SK-N-SH treated with all-trans-retinoic acid at 6 μM for 48 hours (cell line): ENCODE measurements around the gene ALX4.

Experiments used
- ATAC-seq: fragments of 200-7000 bp; cut with Tn5 transposase; 3 replicates; pipeline ENCODE4 v1.9.1; 2020; ENCODE audit warnings: mild to moderate bottlenecking, moderate library complexity
- ARNTL ChIP-seq: fragments of 450-650 bp; formaldehyde crosslinking; IDR thresholded peaks from 2 replicates; pipeline ENCODE4 v1.5.0; 2020; ENCODE audit warnings: low read depth, mild to moderate bottlenecking, moderate library complexity, borderline replicate concordance
- BACH2 ChIP-seq: fragments of 250-450 bp; sonication (Bioruptor Pico); IDR thresholded peaks from 2 replicates; pipeline ENCODE4 v1.9.0; 2021; ENCODE audit warnings: mild to moderate bottlenecking, borderline replicate concordance
- ESRRG ChIP-seq: fragments of 250-450 bp; sonication (Bioruptor Pico); IDR thresholded peaks from 2 replicates; pipeline ENCODE4 v1.6.1; 2021; ENCODE audit warnings: mild to moderate bottlenecking
- GLIS3 ChIP-seq: fragments of 250-450 bp; sonication (Bioruptor Pico); IDR thresholded peaks from 2 replicates; pipeline ENCODE4 v1.5.0; 2020; ENCODE audit warnings: mild to moderate bottlenecking, moderate library complexity
- ISL1 ChIP-seq: fragments of 250-450 bp; sonication (Bioruptor Pico); IDR thresholded peaks from 2 replicates; pipeline ENCODE4 v2.1.2; 2022; ENCODE audit warnings: mild to moderate bottlenecking, moderate library complexity
- OSR1 ChIP-seq: fragments of 250-450 bp; sonication (Bioruptor Pico); IDR thresholded peaks from 2 replicates; pipeline ENCODE4 v1.8.0; 2022; ENCODE audit warnings: moderate library complexity, mild to moderate bottlenecking, inconsistent platforms
- PPARA ChIP-seq: fragments of 250-450 bp; sonication (Bioruptor Pico); IDR thresholded peaks from 2 replicates; pipeline ENCODE4 v1.5.0; 2020; ENCODE audit warnings: mild to moderate bottlenecking, borderline replicate concordance
- RARB ChIP-seq: fragments of 250-450 bp; sonication (Bioruptor Pico); IDR thresholded peaks from 2 replicates; pipeline ENCODE4 v1.8.0; 2021; ENCODE audit warnings: mild to moderate bottlenecking, moderate library complexity
- SNAI2 ChIP-seq: fragments of 250-450 bp; sonication (Bioruptor Pico); IDR thresholded peaks from 2 replicates; pipeline ENCODE4 v1.5.0; 2020; ENCODE audit warnings: mild to moderate bottlenecking, moderate library complexity
- TCF4 ChIP-seq: fragments of 250-450 bp; sonication (Bioruptor Pico); IDR thresholded peaks from 2 replicates; pipeline ENCODE4 v1.8.0; 2021; ENCODE audit warnings: mild to moderate bottlenecking, moderate library complexity, borderline replicate concordance
- TOX ChIP-seq: fragments of 250-450 bp; sonication (Bioruptor Pico); IDR thresholded peaks from 2 replicates; pipeline ENCODE4 v1.8.0; 2021; ENCODE audit warnings: mild to moderate bottlenecking, moderate library complexity, borderline replicate concordance
- ZC3H10 ChIP-seq: fragments of 250-450 bp; sonication (Bioruptor Pico); IDR thresholded peaks from 2 replicates; pipeline ENCODE4 v1.5.1; 2021; ENCODE audit warnings: mild to moderate bottlenecking, moderate library complexity
- ZFP30 ChIP-seq: fragments of 450-650 bp; formaldehyde crosslinking; IDR thresholded peaks from 2 replicates; pipeline ENCODE4 v1.5.0; 2022; ENCODE audit warnings: mild to moderate bottlenecking, moderate library complexity
- ZNF565 ChIP-seq: fragments of 450-650 bp; formaldehyde crosslinking; conservative IDR thresholded peaks from 2 replicates; pipeline ENCODE4 v1.5.0; 2020; ENCODE audit warnings: low read depth, mild to moderate bottlenecking, moderate library complexity
- ZNF70 ChIP-seq: fragments of 450-650 bp; formaldehyde crosslinking; IDR thresholded peaks from 2 replicates; pipeline ENCODE4 v1.5.0; 2020; ENCODE audit warnings: mild to moderate bottlenecking, moderate library complexity
- ZNF8 ChIP-seq: fragments of 450-650 bp; formaldehyde crosslinking; IDR thresholded peaks from 2 replicates; pipeline ENCODE4 v1.5.0; 2020; ENCODE audit warnings: mild to moderate bottlenecking, moderate library complexity
- TF ChIP-seq, protein P1 (sequence below): fragments of 250-450 bp; sonication (Bioruptor Pico); IDR thresholded peaks from 2 replicates; pipeline ENCODE4 v1.5.1; 2020; ENCODE audit warnings: low read depth, mild to moderate bottlenecking, moderate library complexity
- TF ChIP-seq, protein P2 (sequence below): fragments of 250-450 bp; sonication (Bioruptor Pico); IDR thresholded peaks from 2 replicates; pipeline ENCODE4 v1.8.0; 2020; ENCODE audit warnings: mild to moderate bottlenecking, moderate library complexity, borderline replicate concordance
- TF ChIP-seq, protein P3 (sequence below): fragments of 250-450 bp; sonication (Bioruptor Pico); IDR thresholded peaks from 2 replicates; pipeline ENCODE4 v1.5.0; 2020; ENCODE audit warnings: mild to moderate bottlenecking, moderate library complexity
- TF ChIP-seq, protein P4 (sequence below): fragments of 250-450 bp; sonication (Bioruptor Pico); IDR thresholded peaks from 2 replicates; pipeline ENCODE4 v1.8.0; 2021; ENCODE audit warnings: low read depth, mild to moderate bottlenecking, moderate library complexity, borderline replicate concordance

Gene ALX4

DNA sequence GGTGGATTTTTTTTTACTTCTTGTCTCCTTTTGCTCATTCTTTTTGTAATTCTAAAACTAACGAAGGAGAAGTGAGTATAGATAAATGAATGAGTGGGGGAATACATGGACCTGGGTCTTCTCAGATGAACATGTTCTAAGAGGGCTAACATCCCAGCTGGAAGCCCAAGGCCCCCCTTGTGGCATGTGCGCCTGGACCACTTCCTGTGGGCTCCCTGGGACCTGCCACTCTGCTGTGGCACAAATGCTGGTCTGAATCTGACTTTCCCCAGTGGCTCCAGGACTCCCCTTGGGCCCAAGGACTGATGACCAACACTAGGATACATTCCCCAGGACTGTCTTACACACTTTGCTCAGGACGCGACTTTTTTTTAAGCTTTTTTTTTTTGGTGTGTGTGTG is 32.7 kb upstream of the ALX4 start:
- ATAC-seq = no peak
- TF ChIP-seq ZNF565 (CRISPR knock-in tag) (no peak), ZNF70 (no peak), SNAI2 (no peak), ZC3H10 (CRISPR knock-in tag) (no peak), BACH2 (CRISPR knock-in tag) (no peak), ESRRG (CRISPR knock-in tag) (no peak)
- TF ChIP-seq, protein P1, sequence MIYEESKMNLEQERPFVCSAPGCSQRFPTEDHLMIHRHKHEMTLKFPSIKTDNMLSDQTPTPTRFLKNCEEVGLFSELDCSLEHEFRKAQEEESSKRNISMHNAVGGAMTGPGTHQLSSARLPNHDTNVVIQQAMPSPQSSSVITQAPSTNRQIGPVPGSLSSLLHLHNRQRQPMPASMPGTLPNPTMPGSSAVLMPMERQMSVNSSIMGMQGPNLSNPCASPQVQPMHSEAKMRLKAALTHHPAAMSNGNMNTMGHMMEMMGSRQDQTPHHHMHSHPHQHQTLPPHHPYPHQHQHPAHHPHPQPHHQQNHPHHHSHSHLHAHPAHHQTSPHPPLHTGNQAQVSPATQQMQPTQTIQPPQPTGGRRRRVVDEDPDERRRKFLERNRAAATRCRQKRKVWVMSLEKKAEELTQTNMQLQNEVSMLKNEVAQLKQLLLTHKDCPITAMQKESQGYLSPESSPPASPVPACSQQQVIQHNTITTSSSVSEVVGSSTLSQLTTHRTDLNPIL (CRISPR knock-in tag) = no peak

DNA sequence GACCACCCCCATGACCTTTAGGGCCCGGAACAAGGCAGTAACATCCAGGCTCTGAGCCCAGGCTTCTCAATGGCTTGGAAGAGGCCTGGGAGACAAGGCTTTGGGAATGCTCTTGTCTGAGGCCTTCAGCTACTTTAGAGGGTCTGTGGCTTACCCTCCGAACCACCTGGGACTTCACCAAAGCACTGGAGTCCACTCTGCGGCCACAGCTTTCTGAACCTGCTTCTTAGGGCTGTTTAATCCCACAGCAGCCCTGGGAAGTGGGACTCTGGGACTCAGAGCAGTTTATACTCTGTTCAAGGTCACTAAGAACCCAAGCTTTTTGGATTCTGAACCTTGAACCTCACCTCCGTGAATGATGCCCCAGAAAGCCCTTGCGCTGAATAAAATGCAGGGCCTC is 30.7 kb upstream of the ALX4 start:
- TF ChIP-seq ZFP30 (CRISPR knock-in tag) = no peak
- TF ChIP-seq PPARA = no peak
- TF ChIP-seq, protein P1 (CRISPR knock-in tag) = no peak
- TF ChIP-seq TOX (CRISPR knock-in tag) = no peak
- no peak for TF ChIP-seq ISL1 (CRISPR knock-in tag)
- TF ChIP-seq, protein P2, sequence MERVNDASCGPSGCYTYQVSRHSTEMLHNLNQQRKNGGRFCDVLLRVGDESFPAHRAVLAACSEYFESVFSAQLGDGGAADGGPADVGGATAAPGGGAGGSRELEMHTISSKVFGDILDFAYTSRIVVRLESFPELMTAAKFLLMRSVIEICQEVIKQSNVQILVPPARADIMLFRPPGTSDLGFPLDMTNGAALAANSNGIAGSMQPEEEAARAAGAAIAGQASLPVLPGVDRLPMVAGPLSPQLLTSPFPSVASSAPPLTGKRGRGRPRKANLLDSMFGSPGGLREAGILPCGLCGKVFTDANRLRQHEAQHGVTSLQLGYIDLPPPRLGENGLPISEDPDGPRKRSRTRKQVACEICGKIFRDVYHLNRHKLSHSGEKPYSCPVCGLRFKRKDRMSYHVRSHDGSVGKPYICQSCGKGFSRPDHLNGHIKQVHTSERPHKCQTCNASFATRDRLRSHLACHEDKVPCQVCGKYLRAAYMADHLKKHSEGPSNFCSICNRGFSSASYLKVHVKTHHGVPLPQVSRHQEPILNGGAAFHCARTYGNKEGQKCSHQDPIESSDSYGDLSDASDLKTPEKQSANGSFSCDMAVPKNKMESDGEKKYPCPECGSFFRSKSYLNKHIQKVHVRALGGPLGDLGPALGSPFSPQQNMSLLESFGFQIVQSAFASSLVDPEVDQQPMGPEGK (CRISPR knock-in tag) = no peak
- no peak for TF ChIP-seq GLIS3 (CRISPR knock-in tag)
- TF ChIP-seq, all 23 proteins: peak for 0
- no peak for ATAC-seq

DNA sequence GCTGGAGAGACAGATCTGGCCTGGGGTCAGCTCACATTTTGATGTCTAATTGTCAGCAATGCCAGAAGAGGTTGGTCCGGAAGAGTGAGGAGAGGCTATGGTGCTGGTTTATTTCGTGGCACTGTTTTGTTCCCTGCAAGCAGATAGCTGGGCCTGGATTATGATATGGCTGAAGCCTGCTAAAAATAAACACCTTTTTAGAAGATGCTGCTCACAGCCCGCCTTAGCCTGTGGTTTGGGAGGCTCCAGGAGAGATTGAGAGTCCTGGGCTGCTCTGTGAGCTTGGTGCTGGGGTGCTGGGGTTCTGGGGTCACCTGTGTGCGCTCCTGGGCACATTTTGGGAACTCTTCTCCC is 29.6 kb upstream of the ALX4 start:
- no peak for ATAC-seq
- TF ChIP-seq, protein P3, sequence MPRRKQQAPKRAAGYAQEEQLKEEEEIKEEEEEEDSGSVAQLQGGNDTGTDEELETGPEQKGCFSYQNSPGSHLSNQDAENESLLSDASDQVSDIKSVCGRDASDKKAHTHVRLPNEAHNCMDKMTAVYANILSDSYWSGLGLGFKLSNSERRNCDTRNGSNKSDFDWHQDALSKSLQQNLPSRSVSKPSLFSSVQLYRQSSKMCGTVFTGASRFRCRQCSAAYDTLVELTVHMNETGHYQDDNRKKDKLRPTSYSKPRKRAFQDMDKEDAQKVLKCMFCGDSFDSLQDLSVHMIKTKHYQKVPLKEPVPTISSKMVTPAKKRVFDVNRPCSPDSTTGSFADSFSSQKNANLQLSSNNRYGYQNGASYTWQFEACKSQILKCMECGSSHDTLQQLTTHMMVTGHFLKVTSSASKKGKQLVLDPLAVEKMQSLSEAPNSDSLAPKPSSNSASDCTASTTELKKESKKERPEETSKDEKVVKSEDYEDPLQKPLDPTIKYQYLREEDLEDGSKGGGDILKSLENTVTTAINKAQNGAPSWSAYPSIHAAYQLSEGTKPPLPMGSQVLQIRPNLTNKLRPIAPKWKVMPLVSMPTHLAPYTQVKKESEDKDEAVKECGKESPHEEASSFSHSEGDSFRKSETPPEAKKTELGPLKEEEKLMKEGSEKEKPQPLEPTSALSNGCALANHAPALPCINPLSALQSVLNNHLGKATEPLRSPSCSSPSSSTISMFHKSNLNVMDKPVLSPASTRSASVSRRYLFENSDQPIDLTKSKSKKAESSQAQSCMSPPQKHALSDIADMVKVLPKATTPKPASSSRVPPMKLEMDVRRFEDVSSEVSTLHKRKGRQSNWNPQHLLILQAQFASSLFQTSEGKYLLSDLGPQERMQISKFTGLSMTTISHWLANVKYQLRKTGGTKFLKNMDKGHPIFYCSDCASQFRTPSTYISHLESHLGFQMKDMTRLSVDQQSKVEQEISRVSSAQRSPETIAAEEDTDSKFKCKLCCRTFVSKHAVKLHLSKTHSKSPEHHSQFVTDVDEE (CRISPR knock-in tag) = no peak

DNA sequence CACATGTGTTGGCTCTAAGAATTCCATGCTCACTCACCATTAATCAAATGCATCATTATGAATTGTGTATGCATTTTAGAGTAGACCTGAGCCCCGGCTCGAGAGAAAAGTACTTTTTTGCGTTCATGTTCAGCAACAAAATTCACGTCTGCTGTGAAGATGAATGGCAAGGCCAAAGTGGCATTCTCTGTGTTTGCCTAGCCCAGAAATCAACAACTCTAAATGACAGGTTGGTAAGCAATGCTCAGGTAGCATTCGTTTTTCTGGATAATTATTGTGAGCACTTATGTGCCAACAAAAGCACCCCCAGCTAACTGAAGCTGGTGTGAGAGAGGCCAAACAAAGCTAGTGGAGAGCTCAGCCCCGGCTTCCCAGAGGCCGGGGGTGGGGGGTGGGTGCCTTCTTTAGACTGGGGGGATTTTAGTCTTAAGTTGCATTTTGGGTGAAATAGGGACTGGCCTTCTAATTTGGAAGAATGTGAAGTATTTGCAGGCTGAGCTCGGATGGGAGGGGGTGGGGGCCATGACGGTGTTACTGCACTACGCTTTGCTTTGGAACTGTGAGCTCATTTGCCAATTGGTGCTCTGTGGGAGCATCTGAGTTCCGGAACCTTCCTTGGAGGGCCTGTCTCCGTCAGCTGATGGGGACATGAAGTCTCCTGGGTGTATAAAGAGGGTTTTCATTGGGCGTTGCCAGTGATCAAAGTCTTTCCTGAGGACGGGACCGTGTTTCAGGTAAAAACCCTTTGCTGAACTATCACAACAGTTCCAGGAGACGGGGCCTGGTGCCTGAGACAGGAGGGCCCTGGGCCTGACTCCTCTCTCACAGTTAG is 29.0 kb upstream of the ALX4 start:
- no peak for ATAC-seq
- TF ChIP-seq, protein P2 (CRISPR knock-in tag) = no peak

DNA sequence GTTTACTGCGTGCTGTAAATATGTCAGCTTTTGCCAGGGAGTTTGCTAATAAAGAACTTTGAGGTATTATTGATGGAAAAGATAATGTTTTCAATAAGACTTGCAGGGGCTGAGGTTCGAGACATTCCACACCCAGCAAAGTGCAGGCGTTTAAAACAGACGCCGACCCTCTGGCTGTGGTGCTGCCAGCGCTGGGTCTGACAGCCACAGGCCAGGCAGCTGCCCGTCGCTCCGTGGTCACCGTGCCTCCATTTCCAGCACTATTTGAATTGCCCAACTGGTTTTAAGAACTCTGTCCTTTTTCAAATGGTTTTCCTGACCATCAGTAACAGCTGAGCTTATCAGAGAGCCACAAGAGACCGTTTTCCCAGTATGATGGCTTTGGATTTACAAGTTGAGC is 28.1 kb upstream of the ALX4 start:
- no peak for ATAC-seq
- TF ChIP-seq TCF4 (CRISPR knock-in tag) (no peak), ZNF70 (no peak), ZNF8 (no peak), PPARA (no peak), ARNTL (no peak), OSR1 (no peak), RARB (no peak), ESRRG (CRISPR knock-in tag) (no peak), GLIS3 (CRISPR knock-in tag) (no peak), ZFP30 (CRISPR knock-in tag) (no peak), ISL1 (CRISPR knock-in tag) (no peak), SNAI2 (no peak)
- TF ChIP-seq, protein P1 (CRISPR knock-in tag) = no peak
- TF ChIP-seq, protein P4, sequence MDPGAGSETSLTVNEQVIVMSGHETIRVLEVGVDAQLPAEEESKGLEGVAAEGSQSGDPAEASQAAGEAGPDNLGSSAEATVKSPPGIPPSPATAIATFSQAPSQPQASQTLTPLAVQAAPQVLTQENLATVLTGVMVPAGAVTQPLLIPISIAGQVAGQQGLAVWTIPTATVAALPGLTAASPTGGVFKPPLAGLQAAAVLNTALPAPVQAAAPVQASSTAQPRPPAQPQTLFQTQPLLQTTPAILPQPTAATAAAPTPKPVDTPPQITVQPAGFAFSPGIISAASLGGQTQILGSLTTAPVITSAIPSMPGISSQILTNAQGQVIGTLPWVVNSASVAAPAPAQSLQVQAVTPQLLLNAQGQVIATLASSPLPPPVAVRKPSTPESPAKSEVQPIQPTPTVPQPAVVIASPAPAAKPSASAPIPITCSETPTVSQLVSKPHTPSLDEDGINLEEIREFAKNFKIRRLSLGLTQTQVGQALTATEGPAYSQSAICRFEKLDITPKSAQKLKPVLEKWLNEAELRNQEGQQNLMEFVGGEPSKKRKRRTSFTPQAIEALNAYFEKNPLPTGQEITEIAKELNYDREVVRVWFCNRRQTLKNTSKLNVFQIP = no peak
